Activated T-cell treated with anti-CD3 and anti-CD28 coated beads, Interleukin-2, amount 50 U/mL, for 4 hours (primary cell): ENCODE measurements around the gene POU3F2. TPM values are rescaled to one million over a fixed set of nuclear protein-coding genes. Genes with fewer than 3 reads are reported as not detected.

ENCODE experiments used
- ATAC-seq, 2 donors: fragments of 200-7000 bp; cut with Tn5 transposase; one replicate each; pipeline ENCODE4 v1.10.0; 2021
- DNase-seq: peaks from one replicate; pipeline ENCODE4 v3.0.0-alpha.2; 2020
- H3K27me3 Mint-ChIP-seq: one replicate; pipeline ENCODE4 v1.8.0; 2021; ENCODE audit warnings: low read depth, mixed read lengths
- H3K36me3 Mint-ChIP-seq: one replicate; pipeline ENCODE4 v1.8.0; 2022; ENCODE audit warnings: mixed read lengths; ENCODE audit not compliant: insufficient read depth
- H3K4me1 Mint-ChIP-seq: one replicate; pipeline ENCODE4 v1.8.0; 2021; ENCODE audit warnings: low read depth, mixed read lengths
- H3K4me3 Mint-ChIP-seq: one replicate; pipeline ENCODE4 v1.8.0; 2021; ENCODE audit warnings: mild to moderate bottlenecking, moderate library complexity, mixed read lengths
- H3K9me3 Mint-ChIP-seq: one replicate; pipeline ENCODE4 v1.8.0; 2021; ENCODE audit warnings: mixed read lengths
- total RNA-seq, 3 donors: library from RNA; stranded (reverse); gene quantifications; one replicate each; pipeline ENCODE4 v1.2.1, GENCODE V29; 2021

Gene POU3F2
- total RNA-seq, 3 donors from 2014 or later, result not detected

GRCh38 chr6:98845211-98846020 lies 11.0 kb downstream of the POU3F2 start:
- Mint-ChIP-seq H3K4me1 (peaks cover 22% of the 10 kb centered on the region), H3K4me3 (peak overlapping the region; percentile 56), H3K27me3 (peaks cover 81% of the 10 kb centered on the region), H3K9me3 (no peaks in the 10 kb centered on the region), H3K36me3 (no peaks in the 10 kb centered on the region)
- DNase-seq (peak; percentile 55), ATAC-seq (peak; percentile 67 to 69)

GRCh38 chr6:98846021-98846380 lies 11.6 kb downstream of the POU3F2 start:
- no peak for ATAC-seq
- no peaks in the 10 kb centered on the region for H3K9me3 Mint-ChIP-seq
- DNase-seq, result no peak
- H3K4me3 Mint-ChIP-seq, result peak overlapping the region; percentile 56
- no peaks in the 10 kb centered on the region for H3K36me3 Mint-ChIP-seq
- peaks cover 75% of the 10 kb centered on the region for H3K27me3 Mint-ChIP-seq
- peaks cover 22% of the 10 kb centered on the region for H3K4me1 Mint-ChIP-seq

DNA sequence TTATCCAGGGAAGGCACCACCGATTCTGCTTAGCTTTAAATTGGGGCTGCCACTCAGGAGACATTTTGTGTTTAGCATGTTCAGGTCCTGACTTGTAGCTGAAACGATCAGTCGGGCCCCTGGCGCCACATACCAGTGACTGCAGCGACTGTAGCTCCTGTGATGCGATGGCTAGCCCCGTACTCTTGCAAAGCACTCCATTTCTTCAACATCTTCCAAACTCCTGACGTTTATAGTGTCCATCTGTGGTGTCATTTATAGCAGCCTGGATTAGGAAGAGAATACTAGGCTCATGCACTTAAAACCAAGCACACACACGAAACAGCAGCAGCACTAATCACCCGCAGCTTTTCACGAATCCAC lies 13.0 kb downstream of the POU3F2 start:
- H3K27me3 Mint-ChIP-seq, result peaks cover 63% of the 10 kb centered on the region
- ATAC-seq (no peak), DNase-seq (no peak)
- H3K4me1 Mint-ChIP-seq, result peaks cover 22% of the 10 kb centered on the region
- no peak overlapping the region for H3K4me3 Mint-ChIP-seq
- no peaks in the 10 kb centered on the region for H3K9me3 Mint-ChIP-seq
- no peaks in the 10 kb centered on the region for H3K36me3 Mint-ChIP-seq

DNA sequence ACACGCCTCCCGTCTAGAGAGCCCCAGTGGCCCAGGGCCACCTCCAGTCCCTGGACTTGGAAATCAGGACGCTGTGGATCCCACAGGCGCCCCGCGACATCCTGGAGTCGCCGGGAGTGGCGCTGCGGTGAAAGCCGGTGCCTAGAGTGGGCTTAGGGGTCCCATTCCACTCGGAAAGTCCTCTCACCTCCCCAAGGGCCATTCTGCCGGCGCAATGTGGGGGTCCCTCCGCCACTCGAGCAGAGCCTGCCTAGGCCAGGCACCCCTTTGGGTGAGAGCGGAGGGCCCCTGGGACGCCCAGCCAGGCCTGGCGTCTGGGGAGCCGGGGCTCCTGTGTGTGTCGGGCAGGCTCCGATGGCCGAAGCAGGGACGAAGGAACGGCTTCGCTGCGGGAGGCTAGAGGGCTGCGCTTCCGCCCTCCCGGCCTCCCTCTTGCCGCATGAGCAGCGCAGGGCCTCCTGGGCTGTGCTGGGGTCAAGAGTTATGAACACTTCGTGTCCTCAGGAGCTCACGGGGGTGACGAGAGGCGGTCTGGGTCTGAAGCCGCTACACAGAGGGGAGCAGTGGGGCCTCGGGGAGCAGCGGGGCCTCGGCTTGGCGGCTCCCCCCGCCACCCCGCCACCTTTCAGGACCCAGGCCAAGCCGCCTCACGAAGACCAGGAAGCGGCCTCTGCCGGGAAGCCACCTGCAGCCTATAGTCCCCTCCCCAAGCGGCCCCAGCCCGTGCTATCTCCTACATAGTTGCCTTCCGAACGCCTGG lies 13.6 kb downstream of the POU3F2 start:
- ATAC-seq, result peak; percentile 5 to 20
- no peak overlapping the region for H3K4me3 Mint-ChIP-seq

GRCh38 chr6:98848539-98849242 lies 14.3 kb downstream of the POU3F2 start:
- Mint-ChIP-seq H3K4me3 (no peak overlapping the region), H3K36me3 (no peaks in the 10 kb centered on the region), H3K4me1 (peaks cover 20% of the 10 kb centered on the region), H3K27me3 (peaks cover 53% of the 10 kb centered on the region), H3K9me3 (no peaks in the 10 kb centered on the region)
- DNase-seq (no peak), ATAC-seq (no peak)

More for the DNA sequence above, 13.6 kb downstream of the POU3F2 start:
- Mint-ChIP-seq H3K36me3 (no peaks in the 10 kb centered on the region), H3K4me1 (peaks cover 22% of the 10 kb centered on the region), H3K27me3 (peaks cover 59% of the 10 kb centered on the region), H3K9me3 (no peaks in the 10 kb centered on the region)
- no peak for DNase-seq

DNA sequence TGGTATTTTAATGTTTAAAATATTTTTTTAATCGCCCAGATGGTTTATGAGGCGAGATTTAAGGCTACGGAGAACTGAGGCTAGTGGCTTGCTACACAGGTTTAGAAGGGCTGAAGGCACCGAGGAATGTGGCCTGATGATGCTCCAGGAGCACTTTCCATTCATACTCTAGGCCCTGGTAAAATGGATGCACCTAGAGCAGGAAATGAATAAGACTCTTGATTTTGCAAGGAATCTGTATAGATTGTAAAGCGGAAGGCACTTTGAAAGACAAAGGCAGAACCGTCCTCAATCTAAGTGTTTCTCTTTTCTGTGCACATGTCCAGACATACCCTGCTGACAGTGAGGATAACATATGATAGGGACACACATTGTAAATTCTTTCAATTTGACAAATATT lies 30.1 kb downstream of the POU3F2 start:
- DNase-seq (no peak), ATAC-seq (no peak)
- Mint-ChIP-seq H3K27me3 (no peaks in the 10 kb centered on the region), H3K4me3 (no peak overlapping the region), H3K9me3 (no peaks in the 10 kb centered on the region), H3K36me3 (peaks cover 7% of the 10 kb centered on the region), H3K4me1 (no peaks in the 10 kb centered on the region)

- no peak for ATAC-seq
- H3K4me3 Mint-ChIP-seq, result no peak overlapping the region
Measured at GRCh38 chr6:98871057-98871456, 36.7 kb downstream of the POU3F2 start.

DNA sequence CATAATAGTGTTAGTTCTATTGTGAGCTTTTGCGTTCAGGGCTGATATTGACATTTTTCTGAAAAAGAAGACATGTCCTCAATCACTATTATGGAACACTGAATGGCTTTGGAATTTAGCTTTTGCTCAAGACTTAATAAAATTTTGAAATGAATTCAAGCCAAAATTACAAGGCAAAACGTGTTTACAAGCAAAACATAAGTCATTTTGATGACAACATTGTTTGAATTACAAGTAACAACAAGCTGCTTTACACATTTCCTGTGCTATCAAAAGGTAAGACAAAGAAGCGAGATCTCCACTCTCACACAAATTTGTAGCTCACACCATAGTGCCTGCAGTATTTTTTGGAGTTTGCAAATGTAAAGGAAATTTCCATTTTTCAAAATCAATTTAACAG lies 37.4 kb downstream of the POU3F2 start:
- DNase-seq, result no peak
- Mint-ChIP-seq H3K27me3 (no peaks in the 10 kb centered on the region), H3K36me3 (peaks cover 32% of the 10 kb centered on the region), H3K9me3 (no peaks in the 10 kb centered on the region), H3K4me1 (no peaks in the 10 kb centered on the region), H3K4me3 (no peak overlapping the region)
- no peak for ATAC-seq

More at GRCh38 chr6:98871057-98871456, 36.7 kb downstream of the POU3F2 start:
- no peak for DNase-seq
- no peaks in the 10 kb centered on the region for H3K9me3 Mint-ChIP-seq
- H3K4me1 Mint-ChIP-seq, result no peaks in the 10 kb centered on the region
- no peaks in the 10 kb centered on the region for H3K27me3 Mint-ChIP-seq
- peaks cover 31% of the 10 kb centered on the region for H3K36me3 Mint-ChIP-seq

DNA sequence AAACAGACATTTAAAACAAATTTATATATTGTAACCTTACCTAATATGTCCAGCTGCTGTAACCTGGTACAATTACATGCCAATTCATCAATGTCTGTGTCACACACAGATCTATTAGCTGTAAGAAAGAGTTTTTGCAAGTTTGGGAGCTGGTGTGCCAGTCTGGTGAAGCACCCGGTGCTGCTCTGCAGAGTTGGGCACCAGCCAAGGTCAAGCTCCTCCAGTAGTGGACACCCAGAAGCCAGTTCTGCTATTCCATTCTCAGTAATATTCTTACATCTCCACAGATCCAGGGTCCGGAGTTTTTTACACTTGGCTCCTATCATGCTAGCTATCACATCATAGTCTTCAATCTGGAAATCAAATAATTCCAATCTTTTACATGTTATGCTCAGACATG lies 41.0 kb downstream of the POU3F2 start:
- no peak for DNase-seq
- Mint-ChIP-seq H3K4me1 (no peaks in the 10 kb centered on the region), H3K36me3 (peaks cover 38% of the 10 kb centered on the region), H3K9me3 (no peaks in the 10 kb centered on the region), H3K4me3 (no peak overlapping the region), H3K27me3 (no peaks in the 10 kb centered on the region)
- ATAC-seq, result no peak

GRCh38 chr6:98877250-98877649 lies 42.9 kb downstream of the POU3F2 start:
- Mint-ChIP-seq H3K36me3 (peaks cover 34% of the 10 kb centered on the region), H3K4me1 (no peaks in the 10 kb centered on the region)

DNA sequence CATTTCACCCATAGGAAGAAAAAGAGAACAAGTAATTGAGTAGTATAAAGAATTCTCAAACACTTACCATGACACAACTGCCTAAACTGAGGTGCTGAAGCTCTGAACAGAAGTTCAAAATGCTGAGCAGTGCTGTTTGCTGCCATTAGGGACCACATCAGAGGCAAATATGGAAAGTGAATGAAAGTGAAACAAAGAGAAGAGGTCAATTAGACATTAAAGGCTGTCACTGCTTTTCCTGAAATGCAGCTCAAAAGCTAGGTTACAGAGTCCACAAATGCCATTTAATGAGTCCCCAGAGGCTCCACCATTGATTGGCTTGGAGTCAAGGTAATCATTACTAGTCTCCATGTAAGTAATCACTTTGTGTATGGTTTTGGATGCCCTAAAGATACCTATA lies 46.1 kb downstream of the POU3F2 start:
- H3K4me1 Mint-ChIP-seq, result no peaks in the 10 kb centered on the region
- no peaks in the 10 kb centered on the region for H3K27me3 Mint-ChIP-seq
- no peak overlapping the region for H3K4me3 Mint-ChIP-seq
- H3K9me3 Mint-ChIP-seq, result no peaks in the 10 kb centered on the region
- peaks cover 24% of the 10 kb centered on the region for H3K36me3 Mint-ChIP-seq
- ATAC-seq (no peak), DNase-seq (no peak)

More at GRCh38 chr6:98877250-98877649, 42.9 kb downstream of the POU3F2 start:
- DNase-seq (no peak), ATAC-seq (no peak)
- Mint-ChIP-seq H3K27me3 (no peaks in the 10 kb centered on the region), H3K4me3 (no peak overlapping the region), H3K9me3 (no peaks in the 10 kb centered on the region)

DNA sequence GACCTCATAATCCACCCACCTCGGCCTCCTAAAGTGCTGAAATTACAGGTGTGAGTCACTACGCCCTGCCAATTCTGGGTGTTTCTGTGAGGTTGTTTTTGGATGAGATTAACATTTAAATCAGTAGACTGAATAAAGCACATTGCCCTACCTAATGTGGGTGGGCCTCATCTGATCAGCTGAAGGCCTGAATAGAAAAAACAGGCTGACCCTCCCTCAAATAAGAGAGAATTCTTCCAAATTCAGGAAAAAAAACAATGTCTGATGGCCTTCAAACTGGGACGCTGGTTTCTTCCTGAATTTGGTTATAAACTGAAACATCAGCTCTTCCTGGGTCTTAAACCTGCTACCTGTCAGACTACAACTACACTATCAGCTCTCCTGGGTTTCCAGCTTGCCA lies 51.0 kb downstream of the POU3F2 start:
- peaks cover 29% of the 10 kb centered on the region for H3K36me3 Mint-ChIP-seq
- no peak for DNase-seq
- no peaks in the 10 kb centered on the region for H3K4me1 Mint-ChIP-seq
- H3K27me3 Mint-ChIP-seq, result no peaks in the 10 kb centered on the region
- no peak overlapping the region for H3K4me3 Mint-ChIP-seq
- no peak for ATAC-seq
- H3K9me3 Mint-ChIP-seq, result no peaks in the 10 kb centered on the region

DNA sequence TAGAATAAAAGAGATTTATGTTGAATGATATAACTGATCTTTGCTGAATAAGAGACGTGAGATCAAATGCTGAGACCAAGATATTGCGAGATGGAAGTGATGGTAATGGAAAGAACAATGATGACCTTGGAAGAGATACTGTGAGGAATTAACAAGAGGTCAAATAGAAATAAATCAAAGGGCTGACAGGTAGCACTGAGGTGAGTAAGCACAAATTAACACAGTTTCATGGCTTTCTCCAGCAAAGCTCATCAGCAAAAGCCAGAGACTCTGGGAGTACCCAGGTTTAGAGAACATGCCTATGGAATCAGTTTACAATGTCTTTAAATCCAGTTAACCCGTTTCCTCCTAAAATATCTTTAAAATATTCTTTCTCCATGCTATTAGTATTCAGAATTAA lies 53.3 kb downstream of the POU3F2 start:
- H3K9me3 Mint-ChIP-seq, result no peaks in the 10 kb centered on the region
- no peak for DNase-seq
- no peaks in the 10 kb centered on the region for H3K4me1 Mint-ChIP-seq
- H3K4me3 Mint-ChIP-seq, result no peak overlapping the region
- H3K36me3 Mint-ChIP-seq, result peaks cover 29% of the 10 kb centered on the region
- H3K27me3 Mint-ChIP-seq, result no peaks in the 10 kb centered on the region
- ATAC-seq, result no peak
